Left lung (tissue), 10 donors: ENCODE data around the gene OBSL1. TPM values are rescaled to one million over a fixed set of nuclear protein-coding genes. Genes with fewer than 3 reads are reported as not detected.

ENCODE experiments used
- ATAC-seq: fragments of 200-7000 bp; cut with Tn5 transposase; one replicate; pipeline ENCODE4 v1.9.1; 2020; ENCODE audit warnings: moderate library complexity
- DNase-seq, 4 donors: peaks; one replicate each; pipeline ENCODE4 v3.0.0-alpha.2; 2013 to 2020
- H3K27ac ChIP-seq, 2 donors: fragments of 200-600 bp; sonication (generic) in 1 of 2; one replicate each; pipeline versions ENCODE4 v1.5.0 to v1.8.0; 2020 to 2021
- H3K27me3 ChIP-seq, 2 donors: fragments of 200-600 bp; sonication (generic) in 1 of 2; one replicate each; pipeline versions ENCODE4 v1.5.0 to v1.8.0; 2020 to 2021
- H3K36me3 ChIP-seq, 2 donors: fragments of 200-600 bp; sonication (generic) in 1 of 2; one replicate each; pipeline versions ENCODE4 v1.5.0 to v1.8.0; 2020 to 2021
- H3K4me1 ChIP-seq, 2 donors: fragments of 200-600 bp; one replicate each; pipeline ENCODE4 v1.8.0; 2021
- H3K4me3 ChIP-seq, 2 donors: fragments of 200-600 bp; sonication (generic) in 1 of 2; one replicate each; pipeline versions ENCODE4 v1.5.0 to v1.8.0; 2020 to 2021; ENCODE audit warnings: mild to moderate bottlenecking in 1 of 2
- H3K9me3 ChIP-seq, 2 donors: fragments of 200-600 bp; sonication (generic) in 1 of 2; one replicate each; pipeline versions ENCODE4 v1.5.0 to v1.8.0; 2020 to 2021
- CTCF ChIP-seq, 2 donors: fragments of 200-600 bp; sonication (generic) in 1 of 2; IDR thresholded peaks; one replicate each; pipeline versions ENCODE4 v1.5.0 to v1.8.0; 2021; ENCODE audit warnings: antibody characterized with exemption in 2 of 2
- intact Hi-C, 2 donors: fragments of 100-400 bp; cut with DNase I; formaldehyde crosslinking; loops; one replicate each; pipeline versions ENCODE4 v1.11.2 to v1.14.2; 2022
- polyA plus RNA-seq, 6 donors: library from polyadenylated mRNA; unstranded; fragments of 120-200 nt; gene quantifications; one replicate each; pipeline ENCODE4 v1.2.1, GENCODE V29; 2013; ENCODE audit not compliant: insufficient read length in 6 of 6
- total RNA-seq, 2 donors: library from RNA; stranded (reverse); fragmentation: NEBNext Ultra II Directional; extraction: Animal tissue kit (Norgen Biotek cat#: 25700); gene quantifications; one replicate each; pipeline ENCODE4 v1.2.1, GENCODE V29; 2021
- donor health status: DM: no; HTN: yes; CAD: no.
- donor health status: DM: no; HTN: no; CAD: no.

OBSL1 gene
- total and polyA plus RNA-seq, 8 donors, result 43.4 to 143 (median 128) TPM

GRCh38 chr2:219561179-219562048 is 9.9 kb downstream of the OBSL1 start:
- H3K27ac ChIP-seq, result no peak overlapping the region
- DNase-seq, result peak in 1 of 4 donors; percentile 58
- no peaks in the 10 kb centered on the region for H3K27me3 ChIP-seq
- H3K36me3 ChIP-seq, result no peaks in the 10 kb centered on the region
- H3K4me3 ChIP-seq, result no peak overlapping the region
- H3K9me3 ChIP-seq, result no peaks in the 10 kb centered on the region
- intact Hi-C loops, result no loop called here
- TF ChIP-seq CTCF (IDR thresholded peaks at IDR 0.05), result no peak
- ATAC-seq, result peak; percentile 65
- H3K4me1 ChIP-seq, result no peaks in the 10 kb centered on the region

- intact Hi-C loops, result no loop called here
- H3K36me3 ChIP-seq, result no peaks in the 10 kb centered on the region
- ATAC-seq, result no peak
Observed at GRCh38 chr2:219560893-219561178, 10.5 kb downstream of the OBSL1 start.

GRCh38 chr2:219560037-219560892 is 11.1 kb downstream of the OBSL1 start:
- Histone ChIP-seq H3K4me1 (no peaks in the 10 kb centered on the region), H3K27ac (no peak overlapping the region), H3K4me3 (no peak overlapping the region), H3K36me3 (no peaks in the 10 kb centered on the region), H3K27me3 (no peaks in the 10 kb centered on the region), H3K9me3 (no peaks in the 10 kb centered on the region)
- intact Hi-C loops, result no loop called here
- DNase-seq (no peak), ATAC-seq (peak; percentile 39)
- peak; percentile 79 to 81 for TF ChIP-seq CTCF (IDR thresholded peaks at IDR 0.05)

More at GRCh38 chr2:219560893-219561178, 10.5 kb downstream of the OBSL1 start:
- no peaks in the 10 kb centered on the region for H3K4me1 ChIP-seq
- H3K27ac ChIP-seq, result no peak overlapping the region
- no peak overlapping the region for H3K4me3 ChIP-seq
- no peaks in the 10 kb centered on the region for H3K9me3 ChIP-seq
- no peak for TF ChIP-seq CTCF (IDR thresholded peaks at IDR 0.05)
- DNase-seq, result no peak
- no peaks in the 10 kb centered on the region for H3K27me3 ChIP-seq

- Histone ChIP-seq H3K27me3 (peaks cover 0 to 3% of the 10 kb centered on the region in 2 donors), H3K4me1 (no peaks in the 10 kb centered on the region), H3K36me3 (no peaks in the 10 kb centered on the region), H3K4me3 (no peak overlapping the region), H3K27ac (no peak overlapping the region), H3K9me3 (no peaks in the 10 kb centered on the region)
- intact Hi-C loops, result no loop called here
- ATAC-seq, result no peak
- no peak for TF ChIP-seq CTCF (IDR thresholded peaks at IDR 0.05)
- peak in 1 of 4 donors; percentile 54 for DNase-seq
Observed at GRCh38 chr2:219559156-219559915, 12.0 kb downstream of the OBSL1 start.
